ENCODE data around the gene TMEM266. TPM values are rescaled to one million over a fixed set of nuclear protein-coding genes. Genes with fewer than 3 reads are reported as not detected.

Gene TMEM266
- total RNA-seq, 1 experiment from 2014 or later = 1.1 TPM

GRCh38 chr15:76203346-76204108 is 143.7 kb downstream of the TMEM266 start:
- DNase-seq (ENCODE audit: low spot score) = no peak

DNA sequence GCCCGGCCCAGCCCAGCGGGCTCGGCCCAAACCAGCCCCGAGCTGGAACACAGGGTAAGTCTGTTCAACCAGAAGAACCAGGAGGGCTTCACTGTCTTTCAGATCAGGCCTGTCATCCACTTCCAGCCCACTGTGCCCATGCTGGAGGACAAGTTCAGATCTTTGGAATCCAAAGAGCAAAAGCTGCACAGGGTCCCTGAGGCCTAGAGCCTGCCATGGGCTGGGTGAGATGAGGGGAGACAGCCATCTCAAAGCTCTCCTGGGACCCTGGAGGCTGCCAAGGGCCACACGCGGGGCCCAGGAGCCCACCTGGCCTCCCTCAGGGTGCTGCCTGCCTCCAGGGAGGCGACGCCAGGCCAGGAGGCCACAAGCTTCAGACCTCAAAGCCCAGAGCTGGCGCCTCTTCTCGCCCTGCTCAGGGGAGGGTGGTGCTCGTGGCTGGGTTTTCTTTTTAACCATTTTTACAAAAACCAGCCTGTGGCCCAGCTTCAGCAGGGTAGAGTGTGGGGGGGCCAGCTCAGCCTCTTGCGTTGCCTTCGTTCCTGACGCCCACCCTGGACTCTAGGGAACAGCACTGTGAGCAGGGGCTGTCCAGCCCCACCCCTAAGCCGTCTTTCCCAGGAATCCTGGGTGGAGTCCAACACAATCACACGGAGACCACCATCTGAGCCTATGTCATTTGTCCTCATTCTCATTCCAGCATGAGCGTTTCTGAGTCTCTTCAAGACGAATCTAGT is 144.5 kb downstream of the TMEM266 start:
- DNase-seq (ENCODE audit: low spot score) = no peak

GRCh38 chr15:76204916-76205460 is 145.2 kb downstream of the TMEM266 start:
- DNase-seq (ENCODE audit: low spot score) = no peak

- DNase-seq (ENCODE audit: low spot score) = peak; percentile 83
These were observed 146.7 kb downstream of the TMEM266 start for GRCh38 chr15:76206325-76206976.

DNA sequence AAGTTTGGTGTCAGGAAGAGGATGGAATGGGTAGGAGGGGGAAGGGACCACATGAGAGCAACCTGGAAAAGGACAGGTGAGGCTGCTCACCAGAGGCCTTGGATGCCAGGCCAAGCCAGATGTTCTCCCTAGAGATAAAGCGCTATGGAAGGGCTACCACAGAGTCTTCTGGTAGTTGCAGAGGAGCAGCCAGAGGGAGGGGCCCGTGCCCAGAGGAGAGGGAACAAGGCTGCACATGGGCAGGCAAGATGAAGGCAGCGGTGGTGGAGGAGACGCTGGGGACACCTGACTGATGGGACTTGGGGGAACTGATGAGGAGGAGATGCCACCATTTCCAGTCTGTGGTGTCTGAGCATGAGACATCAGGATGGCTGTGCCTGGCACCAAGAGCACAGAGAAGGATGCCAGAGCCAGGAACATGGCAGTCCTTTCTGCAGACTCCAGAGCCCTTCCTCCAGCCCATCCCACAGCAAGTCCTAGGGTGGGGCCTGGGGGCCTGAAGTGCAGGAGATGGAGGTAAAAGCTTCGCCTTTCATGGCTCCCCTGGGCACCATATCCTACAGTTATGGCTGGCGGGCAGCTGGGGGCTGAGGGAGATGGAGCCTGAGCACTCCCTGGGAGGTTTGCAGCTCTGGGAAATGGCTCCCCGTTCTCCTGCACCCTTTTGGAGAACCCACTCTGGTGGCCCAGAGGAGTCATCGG is 148.4 kb downstream of the TMEM266 start:
- DNase-seq (ENCODE audit: low spot score) = no peak

- DNase-seq (ENCODE audit: low spot score) = peak; percentile 51
These were observed 149.1 kb downstream of the TMEM266 start for GRCh38 chr15:76208786-76209424.

GRCh38 chr15:76209523-76209922 is 149.7 kb downstream of the TMEM266 start:
- no peak for DNase-seq (ENCODE audit: low spot score)

- DNase-seq (ENCODE audit: low spot score) = peak; percentile 24
These were observed 150.2 kb downstream of the TMEM266 start for GRCh38 chr15:76209942-76210341.

- no peak for DNase-seq (ENCODE audit: low spot score)
These were observed 155.8 kb downstream of the TMEM266 start for GRCh38 chr15:76215634-76216033.

DNA sequence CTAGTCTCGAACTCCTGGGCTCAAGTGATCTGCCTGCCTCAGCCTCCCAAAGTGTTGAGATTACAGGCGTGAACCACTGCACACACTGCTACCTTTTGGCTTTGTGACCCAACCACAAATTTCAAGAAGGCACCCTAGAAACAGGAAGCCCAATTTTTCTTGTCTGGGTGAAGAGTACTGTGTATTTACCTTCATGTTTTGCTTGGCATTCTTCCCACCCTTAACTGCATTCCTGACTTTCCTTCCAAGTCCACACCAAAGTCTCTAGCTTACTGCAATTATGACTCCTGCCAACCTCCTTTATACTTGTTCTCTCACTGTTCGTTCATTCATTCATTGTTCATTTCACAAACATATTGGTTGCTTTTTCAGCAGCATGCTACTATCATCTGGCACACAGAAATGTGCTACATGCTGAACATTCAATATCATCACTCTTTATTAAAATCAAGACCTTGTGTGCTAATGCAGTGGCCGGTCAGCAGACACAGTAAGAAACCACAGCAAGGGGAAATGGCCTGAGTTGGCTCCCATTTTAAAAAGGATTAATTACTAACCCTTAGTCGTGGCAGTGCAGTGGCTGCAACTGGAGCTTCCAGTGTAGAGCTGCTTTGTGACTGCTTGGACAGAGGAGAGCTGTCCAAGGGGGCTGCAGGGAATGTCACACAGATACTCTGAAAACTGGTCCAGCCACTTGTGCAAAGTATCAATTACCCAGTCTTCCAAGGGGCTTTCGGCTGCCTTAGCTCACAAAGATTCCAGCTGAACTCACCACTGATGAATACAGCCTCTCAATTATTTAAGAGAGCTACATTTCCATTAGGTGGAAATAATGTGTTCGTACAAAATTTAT is 157.5 kb downstream of the TMEM266 start:
- peak; percentile 77 for DNase-seq (ENCODE audit: low spot score)

DNA sequence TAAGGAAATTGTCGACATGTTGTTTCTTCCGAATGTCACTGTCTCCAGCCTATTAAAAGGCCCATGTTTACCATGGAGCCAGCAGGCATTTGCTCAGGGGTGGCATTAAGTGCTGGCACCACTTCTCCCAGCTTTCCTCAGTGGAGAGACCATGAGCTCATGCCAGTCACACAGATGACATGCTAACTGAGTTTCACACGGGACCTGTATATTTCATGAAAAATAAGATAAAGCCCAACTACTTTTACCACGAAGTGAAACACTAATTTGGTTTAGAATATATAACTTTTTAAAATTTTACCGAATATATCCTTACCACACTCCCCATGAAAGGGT is 158.1 kb downstream of the TMEM266 start:
- DNase-seq (ENCODE audit: low spot score) = no peak

- no peak for DNase-seq (ENCODE audit: low spot score)
These were observed 161.4 kb downstream of the TMEM266 start for GRCh38 chr15:76221085-76221767.

DNA sequence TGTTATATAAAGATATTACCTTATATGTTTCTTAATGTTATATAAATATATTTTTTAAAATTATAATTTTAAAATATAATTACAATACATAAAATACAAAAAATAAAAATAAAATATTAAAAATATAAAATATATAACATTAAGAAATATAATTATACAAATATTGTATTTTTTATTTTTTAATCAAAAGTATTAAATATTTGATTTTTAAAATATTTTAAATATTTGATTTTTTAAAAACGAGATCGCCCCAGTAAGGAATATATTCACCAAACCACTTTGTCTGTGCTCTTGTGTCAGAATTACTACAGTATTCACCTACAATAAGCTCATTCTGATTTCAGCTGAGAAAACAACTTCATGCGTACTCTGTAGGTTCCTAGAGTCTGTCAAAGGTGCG is 162.4 kb downstream of the TMEM266 start:
- no peak for DNase-seq (ENCODE audit: low spot score)

GRCh38 chr15:76223521-76223920 is 163.7 kb downstream of the TMEM266 start:
- DNase-seq (ENCODE audit: low spot score) = no peak

DNA sequence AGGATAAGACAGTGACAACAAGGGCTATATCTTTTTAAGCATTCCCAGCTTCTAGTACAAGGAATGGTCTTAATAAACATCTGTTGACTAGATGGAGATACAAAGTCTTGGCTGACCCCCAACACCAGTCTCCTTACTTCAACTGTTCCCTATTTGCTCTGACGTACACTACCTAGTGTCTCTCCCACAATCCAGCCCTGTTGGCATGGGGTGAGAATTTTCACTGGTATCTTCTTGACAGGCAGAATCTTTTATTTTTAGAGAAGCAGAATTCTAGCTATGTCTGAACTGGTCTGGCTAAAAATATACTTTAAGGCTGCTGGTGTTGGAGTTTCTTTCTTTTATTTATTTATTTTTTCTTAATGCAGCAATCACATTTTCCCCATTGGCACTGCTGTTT is 169.5 kb downstream of the TMEM266 start:
- DNase-seq (ENCODE audit: low spot score) = no peak

- DNase-seq (ENCODE audit: low spot score) = no peak
These were observed 174.1 kb downstream of the TMEM266 start for GRCh38 chr15:76233921-76234320.

GRCh38 chr15:76234337-76234889 is 174.6 kb downstream of the TMEM266 start:
- DNase-seq (ENCODE audit: low spot score) = no peak

DNA sequence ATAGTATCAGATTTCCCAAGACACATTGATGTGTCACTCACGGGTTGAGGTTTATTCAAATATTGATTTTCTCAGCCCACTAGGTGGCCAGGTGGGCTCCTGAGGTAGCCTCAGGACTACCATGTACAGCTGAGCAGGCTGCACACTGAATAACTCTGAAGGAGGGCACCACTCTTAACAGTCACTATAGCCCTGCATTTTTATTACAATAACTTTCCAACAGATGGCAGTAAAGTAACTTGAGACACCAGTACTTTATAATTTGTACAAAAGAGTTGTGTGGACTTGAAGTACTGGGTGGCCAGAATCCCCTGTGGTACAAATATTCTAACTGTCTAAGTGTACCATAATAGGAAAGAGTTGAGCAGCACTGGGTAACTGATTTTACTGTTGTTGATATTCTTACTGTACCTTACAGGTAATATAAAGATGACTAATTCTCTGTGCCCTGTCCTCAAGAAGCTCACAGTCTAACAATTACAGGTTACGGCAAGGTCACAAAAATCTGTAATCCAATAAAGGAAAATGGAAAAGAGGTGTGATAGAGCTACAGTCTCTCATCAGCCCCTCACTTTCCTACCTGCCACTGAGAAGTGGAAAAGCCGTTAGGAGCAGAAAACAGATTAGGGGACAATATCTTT is 175.5 kb downstream of the TMEM266 start:
- peak; percentile 51 for DNase-seq (ENCODE audit: low spot score)

- no peak for DNase-seq (ENCODE audit: low spot score)
These were observed 176.6 kb downstream of the TMEM266 start for GRCh38 chr15:76236350-76236749.

Data from A172 (cell line).